Middle frontal gyrus (tissue), 1 donor: ENCODE measurements around the gene FAM118B.

Experiments used
- DNase-seq: peaks from one replicate; pipeline ENCODE4 v3.0.0-alpha.2; 2015; ENCODE audit warnings: low spot score; ENCODE audit errors: extremely low spot score

The FAM118B gene

DNA sequence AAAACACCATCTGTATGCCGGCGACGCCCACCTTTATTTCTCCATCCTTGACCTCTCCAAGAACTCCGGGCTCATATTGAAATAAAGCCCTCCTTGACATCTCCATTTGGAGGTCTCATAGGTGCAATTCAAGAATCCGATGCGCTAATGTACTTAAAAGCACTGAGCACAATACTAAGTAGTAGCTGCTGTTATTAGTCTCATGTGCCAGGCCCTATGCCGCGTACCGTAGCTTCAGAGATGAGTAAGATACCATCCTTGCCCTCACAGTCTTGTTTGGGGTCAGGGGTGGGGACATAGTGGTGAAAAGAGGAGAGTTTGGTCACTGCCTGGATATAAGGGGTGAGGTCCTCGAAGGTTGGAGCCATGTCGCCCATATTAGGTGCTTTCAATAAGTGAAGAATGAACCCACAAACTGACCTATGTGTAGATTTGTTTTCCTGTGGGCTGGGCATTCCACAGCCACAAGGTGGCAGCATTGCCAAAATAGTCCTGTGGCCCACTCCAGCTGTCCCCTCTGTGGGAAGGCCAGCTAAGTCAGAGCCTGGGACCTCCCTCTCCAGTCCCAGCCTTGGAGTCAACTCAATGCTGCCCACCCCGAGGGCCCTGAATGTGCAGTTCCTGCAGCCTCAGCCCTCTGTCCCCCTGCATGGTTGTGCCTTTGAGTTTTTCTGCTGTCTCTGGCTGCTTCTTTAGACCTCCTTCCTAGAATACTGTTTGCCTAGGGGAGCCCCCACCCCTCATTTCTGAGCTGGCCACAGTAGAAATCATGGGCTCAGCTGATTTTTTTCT, 98.8 kb downstream of the FAM118B start:
- DNase-seq, result peak; percentile 71

DNA sequence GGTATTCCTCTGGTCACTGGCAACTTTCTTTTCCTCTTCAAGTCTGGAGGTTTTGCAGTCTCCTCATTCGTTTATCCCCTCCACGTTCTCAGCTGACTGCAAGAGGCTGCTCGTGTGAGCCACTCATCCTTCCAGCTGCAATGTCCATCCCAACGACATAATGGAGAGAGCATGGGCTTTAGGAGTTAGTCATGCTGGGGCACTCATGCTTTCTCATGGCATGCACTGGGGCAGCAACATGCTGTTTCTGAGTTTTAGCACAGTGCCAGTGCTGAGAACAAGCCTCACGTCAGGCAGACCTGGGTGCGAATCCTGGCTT, 99.4 kb downstream of the FAM118B start:
- no peak for DNase-seq

DNA sequence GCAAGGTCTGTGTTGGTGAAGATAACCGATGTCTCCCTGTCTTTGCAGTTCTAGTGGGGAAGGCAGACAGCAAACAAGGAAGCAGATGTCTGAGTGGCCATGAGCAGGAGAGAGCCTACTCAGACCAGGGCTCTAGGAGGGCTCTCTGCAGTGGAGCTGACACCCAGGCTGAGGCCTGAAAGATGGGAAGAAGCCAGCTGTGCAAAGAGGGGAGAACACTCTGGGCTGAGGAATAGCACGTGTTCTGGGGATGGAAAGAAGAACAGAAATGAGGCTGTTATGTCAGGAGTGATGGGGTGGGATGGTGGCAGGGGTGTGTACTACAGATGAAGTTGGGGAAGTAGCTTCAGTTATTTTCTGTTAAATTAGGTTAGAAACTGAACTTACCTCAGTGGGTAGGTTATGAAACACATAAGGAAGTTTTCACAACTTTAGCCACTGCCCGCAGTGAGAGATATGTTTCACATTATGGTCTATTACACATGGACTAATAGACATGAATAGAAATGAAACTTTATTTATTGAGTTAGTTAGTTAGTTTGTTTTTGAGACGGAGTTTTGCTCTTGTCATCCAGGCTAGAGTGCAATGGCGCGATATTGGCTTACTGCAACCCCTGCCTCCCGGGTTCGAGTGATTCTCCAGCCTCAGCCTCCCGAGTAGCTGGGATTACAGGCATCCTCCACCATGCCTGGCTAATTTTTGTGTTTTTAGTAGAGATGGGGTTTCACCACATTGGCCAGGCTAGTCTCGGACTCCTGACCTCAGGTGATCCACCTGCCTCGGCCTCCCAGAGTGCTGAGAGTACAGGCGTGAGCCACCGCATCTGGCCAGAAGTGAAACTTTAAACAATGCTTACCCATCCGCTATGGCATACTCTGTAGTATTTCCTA, 100.1 kb downstream of the FAM118B start:
- no peak for DNase-seq
